Measurements from ENCODE around the gene OR10AG1. TPM values are rescaled to one million over a fixed set of nuclear protein-coding genes. Genes with fewer than 3 reads are reported as not detected.

Gene OR10AG1, protein sequence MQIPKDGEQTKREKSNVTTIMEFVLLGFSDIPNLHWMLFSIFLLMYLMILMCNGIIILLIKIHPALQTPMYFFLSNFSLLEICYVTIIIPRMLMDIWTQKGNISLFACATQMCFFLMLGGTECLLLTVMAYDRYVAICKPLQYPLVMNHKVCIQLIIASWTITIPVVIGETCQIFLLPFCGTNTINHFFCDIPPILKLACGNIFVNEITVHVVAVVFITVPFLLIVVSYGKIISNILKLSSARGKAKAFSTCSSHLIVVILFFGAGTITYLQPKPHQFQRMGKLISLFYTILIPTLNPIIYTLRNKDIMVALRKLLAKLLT
- not detected in 2 replicates for total RNA-seq

DNA sequence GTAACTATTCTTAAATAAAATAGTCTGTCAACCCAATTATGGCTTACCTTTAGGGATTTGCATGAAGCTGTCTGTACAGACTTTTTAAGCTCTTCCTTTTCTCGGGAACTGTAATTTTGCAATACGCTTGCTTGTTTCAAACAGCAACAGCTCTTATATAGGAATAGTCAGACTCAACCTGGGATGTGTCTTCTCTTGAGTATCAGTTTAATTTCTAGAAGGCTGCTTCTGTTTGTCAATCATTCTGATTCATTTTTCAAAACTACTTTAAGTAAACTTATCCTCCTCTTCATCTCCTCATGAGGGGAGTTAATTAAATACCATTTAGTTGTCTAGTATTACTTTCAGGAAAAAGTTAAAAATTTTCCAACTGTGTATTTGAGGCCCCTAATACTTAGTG lies at the start of gene OR10AG1:
OR10AG1 (minus strand) TSS at position 101 of the 400 bp plus-strand sequence; CDS start at position 63, 38 bp downstream.
- DNase-seq (ENCODE audit: low read depth in 2 of 2): no peak

GRCh38 chr11:56013805-56014204 lies 44.1 kb upstream of the OR10AG1 start:
- DNase-seq (ENCODE audit: low read depth in 2 of 2): no peak

GRCh38 chr11:56010716-56011115 lies 41.0 kb upstream of the OR10AG1 start:
- no peak for DNase-seq (ENCODE audit: low read depth in 2 of 2)

DNA sequence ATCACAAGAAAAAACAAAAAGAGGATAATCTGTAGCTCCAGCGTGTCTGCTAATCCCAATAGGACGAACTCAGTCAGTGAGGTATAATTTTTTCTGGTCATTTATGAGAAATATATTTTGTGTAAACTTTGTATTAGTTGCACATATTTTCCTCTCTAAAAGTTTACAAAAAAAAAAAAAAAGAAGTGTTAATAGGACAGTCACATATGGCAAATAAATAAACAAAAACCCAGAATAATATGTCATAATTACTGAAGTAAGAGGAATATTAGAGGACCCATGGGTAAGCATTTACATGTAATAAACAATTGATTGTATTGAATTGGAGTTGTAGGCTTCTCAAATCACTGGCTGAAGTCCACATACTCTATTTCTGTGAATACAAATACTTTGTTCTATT lies 24.8 kb upstream of the OR10AG1 start, which contains the start of gene OR5F1:
OR5F1 (minus strand) TSS at position 101 of the 400 bp plus-strand sequence; CDS start at position 101, 0 bp downstream.
- DNase-seq (ENCODE audit: low read depth in 2 of 2): no peak

DNA sequence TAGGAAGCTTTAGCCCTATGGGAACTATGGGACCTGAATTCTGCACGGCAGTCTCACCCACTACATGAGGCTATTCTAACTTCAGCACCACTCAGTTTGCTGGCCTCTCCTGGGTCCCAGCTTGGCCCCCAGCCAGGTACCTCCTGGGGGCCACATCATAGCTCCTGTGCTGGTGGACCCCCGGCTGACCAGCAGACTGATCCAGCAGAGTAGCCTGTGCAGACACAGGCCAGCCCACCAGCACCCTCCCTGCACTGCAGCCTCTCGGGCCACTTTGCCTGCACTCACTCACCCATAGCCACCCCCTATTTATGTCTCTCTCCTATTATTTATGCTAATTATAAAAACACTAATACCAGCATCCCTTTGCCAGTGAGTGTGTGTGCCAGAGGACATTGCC lies 1.2 kb upstream of the OR10AG1 start:
- DNase-seq (ENCODE audit: low read depth in 2 of 2): no peak

- no peak for DNase-seq (ENCODE audit: low read depth in 2 of 2)
These were observed 1.8 kb downstream of the OR10AG1 start for GRCh38 chr11:55967914-55968313.

DNA sequence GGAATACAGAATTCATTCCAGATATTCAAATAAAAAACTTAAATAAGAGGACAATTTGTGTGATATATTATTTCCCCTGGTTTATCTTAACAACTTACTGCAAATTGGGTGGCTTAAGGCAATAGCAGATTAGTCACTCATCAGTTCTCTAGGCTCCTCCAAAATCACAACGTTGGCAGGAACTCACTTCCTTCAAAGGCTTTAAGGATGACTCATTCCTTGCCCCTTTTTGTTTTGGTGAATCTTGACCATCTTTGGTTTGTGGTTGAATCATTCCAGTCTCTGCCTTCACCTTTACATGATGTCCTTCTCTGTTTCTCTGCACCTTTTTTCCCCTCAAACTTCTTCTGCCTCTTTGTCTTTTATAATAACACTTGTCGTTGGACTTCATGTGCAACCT lies 3.4 kb downstream of the OR10AG1 start:
- no peak for DNase-seq (ENCODE audit: low read depth in 2 of 2)

DNA sequence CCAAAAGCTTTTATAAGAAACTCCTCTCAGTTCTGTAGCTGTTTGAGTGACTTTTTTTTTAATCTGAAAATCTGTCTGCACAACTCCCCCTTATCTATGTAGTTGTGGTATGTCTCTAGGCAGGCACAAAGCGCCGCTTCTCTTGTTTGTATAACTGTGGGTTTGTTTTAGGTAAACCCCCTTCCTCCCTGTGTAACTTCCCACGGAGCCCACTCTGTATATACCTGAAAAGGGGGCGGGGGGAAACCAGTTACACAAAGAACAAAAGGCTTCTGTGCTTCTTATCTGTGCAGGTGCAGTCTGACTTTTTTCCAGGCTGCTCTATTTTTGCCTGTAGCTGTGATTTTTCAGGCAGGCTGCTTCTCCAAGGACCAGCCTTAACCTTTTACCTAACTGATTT lies 13.2 kb downstream of the OR10AG1 start:
- no peak for DNase-seq (ENCODE audit: low read depth in 2 of 2)

DNA sequence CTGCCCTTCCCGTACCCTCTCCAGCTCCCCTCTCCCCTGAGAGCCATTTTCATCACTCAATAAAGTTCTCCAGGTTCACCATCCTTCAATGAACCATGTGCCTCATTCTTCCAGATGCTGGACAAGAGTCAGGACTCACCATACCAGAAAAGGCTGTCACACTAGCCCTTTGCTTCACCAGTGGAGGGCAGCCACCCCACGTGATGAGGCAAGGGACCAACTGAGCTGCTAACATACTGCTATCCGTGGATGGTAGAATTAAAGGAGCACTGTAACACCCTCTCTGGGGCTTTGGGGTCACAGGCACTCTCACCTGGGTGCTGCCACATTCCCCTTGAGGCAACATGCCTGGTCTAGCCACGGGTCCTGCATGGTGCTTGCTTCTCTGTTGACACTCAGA lies 20.4 kb downstream of the OR10AG1 start:
- no peak for DNase-seq (ENCODE audit: low read depth in 2 of 2)

- DNase-seq (ENCODE audit: low read depth in 2 of 2): peak; percentile 36 to 43
These were observed 26.9 kb downstream of the OR10AG1 start for GRCh38 chr11:55942785-55943392.

DNA sequence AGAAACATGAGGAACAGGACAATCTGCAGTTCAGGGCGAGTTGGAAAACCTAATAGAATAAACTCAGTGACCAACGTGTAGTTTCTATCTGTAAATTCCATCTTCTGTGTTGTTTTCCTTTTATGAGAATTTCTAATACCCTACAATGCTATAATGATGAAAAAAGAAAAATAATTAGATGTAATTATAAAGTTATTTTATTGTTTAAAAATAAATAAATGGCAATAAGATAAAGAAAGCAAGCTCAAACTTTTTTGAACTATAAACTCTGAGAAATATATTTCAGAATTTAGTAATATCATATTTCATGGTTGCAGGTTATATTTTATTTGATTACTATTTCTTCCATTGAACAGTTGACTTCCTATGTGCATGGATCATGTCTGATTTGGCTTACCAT lies 33.4 kb downstream of the OR10AG1 start, which contains the start of gene OR5I1:
OR5I1 (minus strand) TSS at position 101 of the 400 bp plus-strand sequence; CDS start at position 101, 0 bp downstream.
- no peak for DNase-seq (ENCODE audit: low read depth in 2 of 2)

DNA sequence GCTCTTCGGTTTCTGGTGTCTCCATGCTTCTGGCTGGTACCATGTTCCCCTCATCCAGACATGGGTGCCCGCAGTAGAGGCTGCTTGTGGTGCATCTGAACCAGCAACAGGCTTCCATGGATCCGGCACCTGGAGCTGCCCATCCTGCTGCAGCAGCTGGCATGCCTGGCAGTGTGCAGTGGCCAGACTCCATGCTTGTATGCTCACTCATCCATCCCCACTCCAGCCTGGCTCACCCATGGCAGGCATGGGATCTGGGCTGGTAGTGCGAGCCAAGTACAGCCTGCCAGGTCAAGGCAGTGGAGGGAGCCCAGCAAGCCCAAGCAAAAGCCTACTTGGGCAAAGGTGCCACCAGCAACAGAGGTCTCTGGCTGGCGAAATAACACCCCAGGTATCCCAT lies 49.2 kb downstream of the OR10AG1 start:
- DNase-seq (ENCODE audit: low read depth in 2 of 2): no peak

Other genes with a start within 250 kb of the OR10AG1 start
- gene OR5D13, start 196.5 kb downstream of the OR10AG1 start, total RNA-seq: not detected in 2 replicates
- gene OR5D14, start 174.4 kb downstream of the OR10AG1 start, total RNA-seq: not detected in 2 replicates
- not detected in 2 replicates for gene OR5L1, start 158.6 kb downstream of the OR10AG1 start, total RNA-seq
- not detected in 2 replicates for gene OR5D18, start 150.3 kb downstream of the OR10AG1 start, total RNA-seq
- not detected in 2 replicates for gene OR5L2, start 142.7 kb downstream of the OR10AG1 start, total RNA-seq
- gene OR5D16, start 131.2 kb downstream of the OR10AG1 start, total RNA-seq: not detected in 2 replicates
- not detected in 2 replicates for gene TRIM51, start 86.6 kb downstream of the OR10AG1 start, total RNA-seq
- not detected in 2 replicates for gene OR5W2, start 55.4 kb downstream of the OR10AG1 start, total RNA-seq
- not detected in 2 replicates for gene OR5I1, start 33.5 kb downstream of the OR10AG1 start, total RNA-seq
- gene OR5F1, start 24.7 kb upstream of the OR10AG1 start, total RNA-seq: not detected in 2 replicates
- not detected in 2 replicates for gene OR5AS1, start 57.7 kb upstream of the OR10AG1 start, total RNA-seq
- gene OR8I2, start 123.4 kb upstream of the OR10AG1 start, total RNA-seq: not detected in 2 replicates
- not detected in 2 replicates for gene OR8H2, start 133.7 kb upstream of the OR10AG1 start, total RNA-seq
- not detected in 2 replicates for gene OR8H3, start 152.4 kb upstream of the OR10AG1 start, total RNA-seq
- not detected in 2 replicates for gene OR8J3, start 170.3 kb upstream of the OR10AG1 start, total RNA-seq
- not detected in 2 replicates for gene OR8K5, start 190.4 kb upstream of the OR10AG1 start, total RNA-seq
- not detected in 2 replicates for gene OR5J2, start 206.7 kb upstream of the OR10AG1 start, total RNA-seq